GM12878 (cell line): ENCODE data around the gene CYP4F3. TPM values are rescaled to one million over a fixed set of nuclear protein-coding genes. Genes with fewer than 3 reads are reported as not detected.
"Not testable (repeated sequence)": the region's sequence is repeated elsewhere in the genome, so short reads cannot be mapped to it uniquely, and the experiment has no call there.

Experiments used
- ATAC-seq: fragments of 200-7000 bp; cut with Tn5 transposase; 3 replicates; pipeline ENCODE4 v1.9.1; 2020; ENCODE audit warnings: mild to moderate bottlenecking, moderate library complexity
- BruUV-seq: library from RNA; stranded (reverse); fragments of 400-500 nt; replicated peaks from 2 replicates; lab custom pipeline; 2021; lab: Mats Ljungman, UMichigan
- CTCF ChIA-PET: fragments of 300-600 bp; sonication (Branson Sonifier 250); formaldehyde crosslinking; extraction: SDS; loops from one replicate; lab custom pipeline; 2021; ENCODE audit warnings: inconsistent platforms; lab: Yijun Ruan, JAX
- POLR2A ChIA-PET: fragments of 350-600 bp; formaldehyde crosslinking; extraction: SDS; loops from one replicate; lab custom pipeline; 2021; ENCODE audit warnings: inconsistent platforms; lab: Charles Lee
- RAD21 ChIA-PET: fragments of 300-600 bp; sonication (Branson Sonifier 250); formaldehyde crosslinking; loops from one replicate; lab custom pipeline; 2023; ENCODE audit warnings: antibody characterized with exemption; ENCODE audit not compliant: unreplicated experiment; lab: Charles Lee
- SMC1A ChIA-PET: fragments of 300-600 bp; sonication (Branson Sonifier 250); formaldehyde crosslinking; loops from one replicate; lab custom pipeline; 2023; ENCODE audit not compliant: unreplicated experiment, uncharacterized antibody; lab: Charles Lee
- DNase-seq: peaks from one replicate; pipeline ENCODE4 v3.0.0-alpha.2; 2011; ENCODE audit warnings: low read depth, low spot score
- FAIRE-seq: peaks from 3 replicates; lab custom pipeline; 2011; peaks lifted over from hg19 to GRCh38; lab: Jason Lieb, UNC
- H2AFZ ChIP-seq: 2 replicates; pipeline ENCODE4 v1.6.0; 2011; ENCODE audit warnings: low read depth, low read length, control low read depth; ENCODE audit not compliant: control insufficient read depth
- H3K27ac ChIP-seq: 2 replicates; pipeline ENCODE4 v1.5.1; 2011; ENCODE audit warnings: control low read depth; ENCODE audit not compliant: control insufficient read depth, insufficient read depth
- H3K27me3 ChIP-seq, 2 experiments: replicated peaks in 1 of 2; 2 replicates each; pipeline versions ENCODE4 v1.6.0 to v1.6.1; 2011; ENCODE audit warnings: low read length in 1 of 2; ENCODE audit not compliant: control insufficient read depth in 2 of 2, insufficient read depth in 2 of 2
- H3K36me3 ChIP-seq, 2 experiments: 2 replicates each; pipeline ENCODE4 v1.5.1; 2011; ENCODE audit warnings: low read length in 1 of 2; ENCODE audit not compliant: control insufficient read depth in 2 of 2, insufficient read depth in 2 of 2
- H3K4me1 ChIP-seq: 2 replicates; pipeline ENCODE4 v1.6.1; 2011; ENCODE audit warnings: mild to moderate bottlenecking, low read length, moderate library complexity, mixed read lengths; ENCODE audit not compliant: control insufficient read depth, insufficient read depth
- H3K4me2 ChIP-seq: 2 replicates; pipeline ENCODE4 v1.6.0; 2011; ENCODE audit warnings: control low read depth; ENCODE audit not compliant: control insufficient read depth, insufficient read depth
- H3K4me3 ChIP-seq: fragments of 200-600 bp; sonication (generic); 2 replicates; pipeline ENCODE4 v1.5.1; 2016
- H3K79me2 ChIP-seq: 2 replicates; pipeline ENCODE4 v1.6.0; 2011; ENCODE audit warnings: low read length; ENCODE audit not compliant: control insufficient read depth, insufficient read depth
- H3K9ac ChIP-seq: 2 replicates; pipeline ENCODE4 v1.8.0; 2011; ENCODE audit warnings: low read length, control low read depth, mixed read lengths; ENCODE audit not compliant: control insufficient read depth, insufficient read depth
- H3K9me3 ChIP-seq: replicated peaks from 3 replicates; pipeline ENCODE4 v1.5.1; 2011; ENCODE audit warnings: mild to moderate bottlenecking, low read length; ENCODE audit not compliant: control insufficient read depth, insufficient read depth
- H4K20me1 ChIP-seq: 2 replicates; pipeline ENCODE4 v1.6.0; 2011; ENCODE audit not compliant: control insufficient read depth, insufficient read depth
- CREM ChIP-seq: IDR thresholded peaks from 2 replicates; pipeline ENCODE4 v1.6.1; 2014; ENCODE audit warnings: antibody characterized with exemption, low read depth
- EED ChIP-seq: sonication (generic); IDR thresholded peaks from 2 replicates; pipeline ENCODE4 v1.6.1; 2016; ENCODE audit warnings: antibody characterized with exemption, low read depth
- HDAC6 ChIP-seq: fragments of 200-600 bp; sonication (generic); IDR thresholded peaks from one replicate; pipeline ENCODE4 v1.8.0; 2017; ENCODE audit warnings: antibody characterized with exemption; ENCODE audit not compliant: unreplicated experiment
- KDM1A ChIP-seq: fragments of 200-600 bp; sonication (generic); IDR thresholded peaks from 2 replicates; pipeline ENCODE4 v1.6.1; 2016; ENCODE audit warnings: borderline replicate concordance
- NR2C2 ChIP-seq: IDR thresholded peaks from 2 replicates; pipeline ENCODE4 v1.6.1; 2011; ENCODE audit warnings: borderline replicate concordance, low read depth; ENCODE audit not compliant: control insufficient read depth, insufficient read length
- POLR2AphosphoS5 ChIP-seq: IDR thresholded peaks from 2 replicates; pipeline ENCODE4 v1.6.1; 2011; ENCODE audit warnings: mild to moderate bottlenecking, low read length, inconsistent platforms
- RUNX3 ChIP-seq: IDR thresholded peaks from 2 replicates; pipeline ENCODE4 v1.6.1; 2012; ENCODE audit warnings: low read length, inconsistent platforms
- SMAD5 ChIP-seq: IDR thresholded peaks from 2 replicates; pipeline ENCODE4 v1.6.1; 2016; ENCODE audit warnings: antibody characterized with exemption, low read depth
- YBX1 ChIP-seq: fragments of 450-650 bp; IDR thresholded peaks from 2 replicates; pipeline ENCODE4 v1.6.1; 2016; ENCODE audit warnings: antibody characterized with exemption
- YY1 ChIP-seq: IDR thresholded peaks from 2 replicates; pipeline ENCODE4 v1.6.1; 2011; ENCODE audit warnings: low read depth, mild to moderate bottlenecking, low read length
- ZNF217 ChIP-seq: fragments of 450-650 bp; IDR thresholded peaks from 2 replicates; pipeline ENCODE4 v1.6.1; 2017; ENCODE audit warnings: antibody characterized with exemption, mild to moderate bottlenecking
- WGBS: methylation state at CpG from one replicate; pipeline ENCODE4 v1.1.6; 2016; ENCODE audit warnings: low lambda C conversion rate; ENCODE audit not compliant: insufficient replicate concordance, insufficient coverage; ENCODE audit errors: missing lambda C conversion rate; 5-methylcytosine and 5-hydroxymethylcytosine counted together
- in situ Hi-C: fragments of 300-500 bp; cut with MboI; formaldehyde crosslinking; loops from 9 replicates; pipeline ENCODE4 v1.14.3; 2018; ENCODE audit warnings: mixed read lengths
- intact Hi-C: fragments of 100-400 bp; cut with micrococcal nuclease; formaldehyde crosslinking; loops from one replicate; pipeline ENCODE4 v1.14.2; 2022; ENCODE audit not compliant: unreplicated experiment
- polyA plus RNA-seq, 11 experiments: library from polyadenylated mRNA; depleted of rRNA in 4 of 11; unstranded in 6 of 11; stranded (reverse) in 5 of 11; fragments of >200 nt; fragmentation: Nextera tagmentation in 4 of 11; fragmentation: Illumina TruSeq in 1 of 11; extraction: Ambion mirVana in 4 of 11; extraction: Trizol in 1 of 11; gene quantifications; 1 replicate in 1 of 11; 2 replicates in 10 of 11; pipeline versions ENCODE4 v1.2.1 to v1.2.3, GENCODE V29; 2011 to 2016; ENCODE audit warnings: inconsistent platforms in 2 of 11, missing spikeins in 2 of 11, low read depth in 1 of 11
- total RNA-seq, 4 experiments: library from RNA; depleted of rRNA in 3 of 4; stranded (reverse); fragments of >200 nt in 3 of 4; fragmentation: Illumina TruSeq in 1 of 4; extraction: Trizol in 1 of 4; gene quantifications; 2 replicates each; pipeline versions ENCODE4 v1.2.1 to v1.2.3, GENCODE V29; 2013 to 2021
- TF ChIP-seq, protein P1 (sequence below): fragments of 450-650 bp; IDR thresholded peaks from 2 replicates; pipeline ENCODE4 v1.6.1; 2017; ENCODE audit warnings: borderline replicate concordance
- TF ChIP-seq, protein P2 (sequence below): fragments of 450-650 bp; IDR thresholded peaks from 2 replicates; pipeline ENCODE4 v1.6.1; 2018; ENCODE audit warnings: mild to moderate bottlenecking, low read depth, moderate library complexity; ENCODE audit not compliant: partially characterized antibody

The CYP4F3 gene
- total and polyA plus RNA-seq, 10 of the 15 experiments (the other 5 are each of a cell fraction or from before 2014, with no cell fraction given): 0.08 to 4.7 (median 1.2) TPM

DNA sequence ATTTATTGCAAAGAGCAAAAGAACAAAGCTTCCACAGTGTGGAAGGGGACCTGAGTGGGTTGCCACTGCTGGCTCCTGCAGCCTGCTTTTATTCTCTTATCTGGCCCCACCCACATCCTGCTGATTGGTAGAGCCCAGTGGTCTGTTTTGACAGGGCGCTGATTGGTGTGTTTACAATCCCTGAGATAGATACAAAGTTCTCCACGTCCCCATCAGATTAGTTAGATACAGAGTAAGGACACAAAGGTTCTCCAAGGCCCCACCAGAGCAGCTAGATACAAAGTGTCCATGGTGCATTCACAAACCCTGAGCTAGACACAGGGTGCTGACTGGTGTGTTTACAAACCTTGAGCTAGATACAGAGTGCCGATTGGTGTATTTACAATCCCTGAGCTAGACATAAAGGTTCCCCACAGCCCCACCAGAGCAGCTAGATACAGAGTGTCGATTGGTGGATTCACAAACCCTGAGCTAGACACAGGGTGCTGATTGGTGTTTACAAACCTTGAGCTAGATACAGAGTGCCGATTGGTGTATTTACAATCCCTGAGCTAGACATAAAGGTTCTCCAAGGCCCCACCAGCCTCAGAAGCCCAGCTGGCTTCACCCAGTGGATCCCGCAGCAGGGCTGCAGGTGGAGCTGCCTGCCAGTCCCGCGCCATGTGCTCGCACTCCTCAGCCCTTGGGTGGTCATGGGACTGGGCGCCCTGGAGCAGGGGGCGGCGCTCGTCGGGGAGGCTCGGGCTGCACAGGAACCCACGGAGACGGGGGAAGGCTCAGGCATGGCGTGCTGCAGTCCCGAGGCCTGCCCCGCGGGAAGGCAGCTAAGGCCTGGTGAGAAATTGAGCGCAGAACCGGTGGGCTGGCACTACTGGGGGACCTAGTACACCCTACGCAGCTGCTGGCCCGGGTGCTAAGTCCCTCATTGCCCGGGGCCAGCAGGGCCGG, 32.4 kb upstream of the CYP4F3 start:
- intact Hi-C loops, H3K4me3 ChIP-seq, in situ Hi-C loops, H3K36me3 ChIP-seq, H3K27me3 ChIP-seq, DNase-seq, RAD21 ChIA-PET, POLR2A ChIA-PET, SMC1A ChIA-PET, H3K4me1 ChIP-seq, H2AFZ ChIP-seq, FAIRE-seq, H3K9ac ChIP-seq, CTCF ChIA-PET, H3K4me2 ChIP-seq, ATAC-seq, H3K27ac ChIP-seq, H3K9me3 ChIP-seq, H4K20me1 ChIP-seq, H3K79me2 ChIP-seq, BruUV-seq: not testable (repeated sequence)
- WGBS: 43% methylated on average over 25 of the region's 27 CpGs

DNA sequence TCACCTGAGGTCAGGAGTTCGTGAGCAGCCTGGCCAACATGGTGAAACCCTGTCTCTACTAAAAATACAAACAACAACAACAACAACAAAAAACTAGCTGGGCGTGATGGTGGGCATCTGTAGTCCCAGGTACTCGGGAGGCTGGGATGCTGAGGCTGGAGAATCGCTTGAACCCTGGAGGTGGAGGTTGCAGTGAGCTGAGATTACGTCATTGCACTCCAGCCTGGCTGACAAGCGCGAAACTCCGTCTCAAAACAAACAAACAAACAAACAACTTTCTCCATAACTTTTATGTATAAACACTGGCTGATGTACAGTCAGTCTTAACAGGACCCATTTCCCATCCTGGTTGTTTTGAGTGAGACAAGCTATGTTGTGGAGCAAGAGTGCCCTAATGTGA, 31.4 kb upstream of the CYP4F3 start:
- RAD21 ChIA-PET: no interaction called here
- BruUV-seq: no TSS peak
- WGBS: 37% methylated on average over 8 of the region's 8 CpGs
- no peak for TF ChIP-seq RUNX3
- TF ChIP-seq HDAC6: no peak
- no peak for TF ChIP-seq KDM1A
- TF ChIP-seq POLR2AphosphoS5: no peak
- TF ChIP-seq SMAD5: no peak
- TF ChIP-seq ZNF217: no peak
- TF ChIP-seq EED: no peak
- no peak for TF ChIP-seq CREM
- TF ChIP-seq, protein P1, sequence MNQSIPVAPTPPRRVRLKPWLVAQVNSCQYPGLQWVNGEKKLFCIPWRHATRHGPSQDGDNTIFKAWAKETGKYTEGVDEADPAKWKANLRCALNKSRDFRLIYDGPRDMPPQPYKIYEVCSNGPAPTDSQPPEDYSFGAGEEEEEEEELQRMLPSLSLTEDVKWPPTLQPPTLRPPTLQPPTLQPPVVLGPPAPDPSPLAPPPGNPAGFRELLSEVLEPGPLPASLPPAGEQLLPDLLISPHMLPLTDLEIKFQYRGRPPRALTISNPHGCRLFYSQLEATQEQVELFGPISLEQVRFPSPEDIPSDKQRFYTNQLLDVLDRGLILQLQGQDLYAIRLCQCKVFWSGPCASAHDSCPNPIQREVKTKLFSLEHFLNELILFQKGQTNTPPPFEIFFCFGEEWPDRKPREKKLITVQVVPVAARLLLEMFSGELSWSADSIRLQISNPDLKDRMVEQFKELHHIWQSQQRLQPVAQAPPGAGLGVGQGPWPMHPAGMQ: no peak
- TF ChIP-seq YBX1: no peak
- TF ChIP-seq, protein P2, sequence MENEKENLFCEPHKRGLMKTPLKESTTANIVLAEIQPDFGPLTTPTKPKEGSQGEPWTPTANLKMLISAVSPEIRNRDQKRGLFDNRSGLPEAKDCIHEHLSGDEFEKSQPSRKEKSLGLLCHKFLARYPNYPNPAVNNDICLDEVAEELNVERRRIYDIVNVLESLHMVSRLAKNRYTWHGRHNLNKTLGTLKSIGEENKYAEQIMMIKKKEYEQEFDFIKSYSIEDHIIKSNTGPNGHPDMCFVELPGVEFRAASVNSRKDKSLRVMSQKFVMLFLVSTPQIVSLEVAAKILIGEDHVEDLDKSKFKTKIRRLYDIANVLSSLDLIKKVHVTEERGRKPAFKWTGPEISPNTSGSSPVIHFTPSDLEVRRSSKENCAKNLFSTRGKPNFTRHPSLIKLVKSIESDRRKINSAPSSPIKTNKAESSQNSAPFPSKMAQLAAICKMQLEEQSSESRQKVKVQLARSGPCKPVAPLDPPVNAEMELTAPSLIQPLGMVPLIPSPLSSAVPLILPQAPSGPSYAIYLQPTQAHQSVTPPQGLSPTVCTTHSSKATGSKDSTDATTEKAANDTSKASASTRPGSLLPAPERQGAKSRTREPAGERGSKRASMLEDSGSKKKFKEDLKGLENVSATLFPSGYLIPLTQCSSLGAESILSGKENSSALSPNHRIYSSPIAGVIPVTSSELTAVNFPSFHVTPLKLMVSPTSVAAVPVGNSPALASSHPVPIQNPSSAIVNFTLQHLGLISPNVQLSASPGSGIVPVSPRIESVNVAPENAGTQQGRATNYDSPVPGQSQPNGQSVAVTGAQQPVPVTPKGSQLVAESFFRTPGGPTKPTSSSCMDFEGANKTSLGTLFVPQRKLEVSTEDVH: no peak
- no peak for TF ChIP-seq NR2C2
- TF ChIP-seq YY1: no peak

More for the DNA sequence above, 31.4 kb upstream of the CYP4F3 start:
- no peaks in the 10 kb centered on the region for H3K4me1 ChIP-seq
- no peak overlapping the region for H3K4me2 ChIP-seq
- no peak overlapping the region for H3K9ac ChIP-seq
- no peak overlapping the region for H2AFZ ChIP-seq
- no peaks in the 10 kb centered on the region; a peak in 1 of 4 replicates for H3K27me3 ChIP-seq
- CTCF ChIA-PET: no interaction called here
- no peaks in the 10 kb centered on the region for H3K36me3 ChIP-seq
- intact Hi-C loops: no loop called here
- no peak overlapping the region for H3K4me3 ChIP-seq
- no peak for ATAC-seq
- no peaks in the 10 kb centered on the region for H4K20me1 ChIP-seq
- H3K79me2 ChIP-seq: no peaks in the 10 kb centered on the region
- H3K27ac ChIP-seq: no peak overlapping the region
- no peak for FAIRE-seq
- POLR2A ChIA-PET: interaction anchor here (0.6 kb wide), 1 partner anchor 1000 kb away, joined by 6 read pairs; no protein-coding TSS in a partner anchor
- in situ Hi-C loops: no loop called here
- SMC1A ChIA-PET: interaction anchor here (0.6 kb wide), 1 partner anchor 976 kb away, joined by 3 read pairs; no protein-coding TSS in a partner anchor
- no peaks in the 10 kb centered on the region for H3K9me3 ChIP-seq
- no peak for DNase-seq
